Ishikawa (cell line): ENCODE data around the gene SLC27A4.

Experiments used
- CEBPB ChIP-seq: IDR thresholded peaks from 2 replicates; pipeline ENCODE4 v1.6.1; 2012
- CREB1 ChIP-seq: IDR thresholded peaks from 2 replicates; pipeline ENCODE4 v1.6.1; 2012; ENCODE audit warnings: low read depth
- EGR1 ChIP-seq: IDR thresholded peaks from 2 replicates; pipeline ENCODE4 v1.6.1; 2012
- EP300 ChIP-seq: IDR thresholded peaks from 2 replicates; pipeline ENCODE4 v1.6.1; 2012; ENCODE audit warnings: borderline replicate concordance
- FOXM1 ChIP-seq: IDR thresholded peaks from 2 replicates; pipeline ENCODE4 v1.6.1; 2012; ENCODE audit warnings: low read depth, borderline replicate concordance
- MAX ChIP-seq: IDR thresholded peaks from 2 replicates; pipeline ENCODE4 v1.6.1; 2012
- NFIC ChIP-seq: IDR thresholded peaks from 2 replicates; pipeline ENCODE4 v1.6.1; 2012
- RAD21 ChIP-seq: IDR thresholded peaks from 2 replicates; pipeline ENCODE4 v1.6.1; 2012; ENCODE audit warnings: low read depth
- TAF1 ChIP-seq: IDR thresholded peaks from 2 replicates; pipeline ENCODE4 v1.6.1; 2012; ENCODE audit warnings: low read depth, mild to moderate bottlenecking
- TEAD4 ChIP-seq: IDR thresholded peaks from 2 replicates; pipeline ENCODE4 v1.6.1; 2012
- YY1 ChIP-seq: IDR thresholded peaks from 2 replicates; pipeline ENCODE4 v1.6.1; 2012; ENCODE audit warnings: low read depth
- ZBTB7A ChIP-seq: IDR thresholded peaks from 2 replicates; pipeline ENCODE4 v1.6.1; 2012; ENCODE audit warnings: low read depth
- TF ChIP-seq, protein P1 (sequence below): IDR thresholded peaks from 2 replicates; pipeline ENCODE4 v1.6.1; 2012
- TF ChIP-seq, protein P2 (sequence below): IDR thresholded peaks from 2 replicates; pipeline ENCODE4 v1.6.1; 2012; ENCODE audit warnings: low read depth, mild to moderate bottlenecking

- TF ChIP-seq EP300 (no peak), CREB1 (no peak), ZBTB7A (no peak), NFIC (no peak), YY1 (no peak), TAF1 (no peak), CEBPB (no peak), RAD21 (no peak), TEAD4 (no peak), FOXM1 (no peak), EGR1 (no peak), MAX (no peak)
- TF ChIP-seq, protein P1, sequence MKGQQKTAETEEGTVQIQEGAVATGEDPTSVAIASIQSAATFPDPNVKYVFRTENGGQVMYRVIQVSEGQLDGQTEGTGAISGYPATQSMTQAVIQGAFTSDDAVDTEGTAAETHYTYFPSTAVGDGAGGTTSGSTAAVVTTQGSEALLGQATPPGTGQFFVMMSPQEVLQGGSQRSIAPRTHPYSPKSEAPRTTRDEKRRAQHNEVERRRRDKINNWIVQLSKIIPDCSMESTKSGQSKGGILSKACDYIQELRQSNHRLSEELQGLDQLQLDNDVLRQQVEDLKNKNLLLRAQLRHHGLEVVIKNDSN, result no peak
- TF ChIP-seq, protein P2, sequence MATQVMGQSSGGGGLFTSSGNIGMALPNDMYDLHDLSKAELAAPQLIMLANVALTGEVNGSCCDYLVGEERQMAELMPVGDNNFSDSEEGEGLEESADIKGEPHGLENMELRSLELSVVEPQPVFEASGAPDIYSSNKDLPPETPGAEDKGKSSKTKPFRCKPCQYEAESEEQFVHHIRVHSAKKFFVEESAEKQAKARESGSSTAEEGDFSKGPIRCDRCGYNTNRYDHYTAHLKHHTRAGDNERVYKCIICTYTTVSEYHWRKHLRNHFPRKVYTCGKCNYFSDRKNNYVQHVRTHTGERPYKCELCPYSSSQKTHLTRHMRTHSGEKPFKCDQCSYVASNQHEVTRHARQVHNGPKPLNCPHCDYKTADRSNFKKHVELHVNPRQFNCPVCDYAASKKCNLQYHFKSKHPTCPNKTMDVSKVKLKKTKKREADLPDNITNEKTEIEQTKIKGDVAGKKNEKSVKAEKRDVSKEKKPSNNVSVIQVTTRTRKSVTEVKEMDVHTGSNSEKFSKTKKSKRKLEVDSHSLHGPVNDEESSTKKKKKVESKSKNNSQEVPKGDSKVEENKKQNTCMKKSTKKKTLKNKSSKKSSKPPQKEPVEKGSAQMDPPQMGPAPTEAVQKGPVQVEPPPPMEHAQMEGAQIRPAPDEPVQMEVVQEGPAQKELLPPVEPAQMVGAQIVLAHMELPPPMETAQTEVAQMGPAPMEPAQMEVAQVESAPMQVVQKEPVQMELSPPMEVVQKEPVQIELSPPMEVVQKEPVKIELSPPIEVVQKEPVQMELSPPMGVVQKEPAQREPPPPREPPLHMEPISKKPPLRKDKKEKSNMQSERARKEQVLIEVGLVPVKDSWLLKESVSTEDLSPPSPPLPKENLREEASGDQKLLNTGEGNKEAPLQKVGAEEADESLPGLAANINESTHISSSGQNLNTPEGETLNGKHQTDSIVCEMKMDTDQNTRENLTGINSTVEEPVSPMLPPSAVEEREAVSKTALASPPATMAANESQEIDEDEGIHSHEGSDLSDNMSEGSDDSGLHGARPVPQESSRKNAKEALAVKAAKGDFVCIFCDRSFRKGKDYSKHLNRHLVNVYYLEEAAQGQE, result peak; percentile 71
These were observed 2.8 kb downstream of the SLC27A4 start for GRCh38 chr9:128342971-128343680.
